Neural progenitor cell (in vitro differentiated cells): ENCODE results near the gene VPS37B.

ENCODE experiments used
- EZH2 ChIP-seq: fragments of 200-600 bp; sonication (generic); IDR thresholded peaks from 2 replicates; pipeline ENCODE4 v1.6.1; 2017; ENCODE audit warnings: antibody characterized with exemption, mild to moderate bottlenecking, moderate library complexity
- TF ChIP-seq, protein P1 (sequence below): fragments of 200-600 bp; sonication (generic); IDR thresholded peaks from 2 replicates; pipeline ENCODE4 v1.5.1; 2017; ENCODE audit warnings: antibody characterized with exemption, mild to moderate bottlenecking

DNA sequence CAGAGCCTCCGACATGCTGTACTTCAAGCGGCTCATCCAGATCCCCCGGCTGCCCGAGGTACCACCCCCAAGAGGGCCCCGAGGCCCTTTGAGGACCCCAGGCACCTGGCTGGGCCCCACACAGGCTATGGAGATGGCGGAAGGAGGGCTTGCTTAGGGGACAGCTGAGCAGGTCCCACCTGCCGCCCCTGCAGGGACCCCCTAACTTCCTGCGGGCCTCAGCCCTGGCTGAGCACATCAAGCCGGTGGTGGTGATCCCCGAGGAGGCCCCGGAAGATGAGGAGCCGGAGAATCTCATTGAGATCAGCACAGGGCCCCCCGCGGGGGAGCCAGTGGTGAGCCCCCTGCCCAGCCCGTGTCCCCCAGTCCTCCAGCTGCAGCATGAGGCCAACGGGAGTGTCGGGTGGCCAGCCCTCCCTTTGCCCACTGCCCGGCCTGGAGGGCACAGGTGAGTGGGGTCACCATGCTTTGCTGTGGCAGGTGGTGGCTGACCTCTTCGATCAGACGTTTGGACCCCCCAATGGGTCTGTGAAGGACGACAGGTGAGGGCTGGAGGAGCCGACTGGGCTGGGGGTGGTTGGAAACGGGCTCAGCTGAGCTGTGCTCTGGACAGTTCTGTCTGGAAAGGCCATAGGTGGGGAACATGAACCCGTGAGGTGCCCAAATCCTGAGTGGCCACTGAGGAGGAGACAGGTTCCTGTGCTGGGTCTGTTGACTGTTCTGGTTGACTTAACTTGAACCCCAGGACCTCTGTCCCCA lies 40.7 kb downstream of the VPS37B start:
- TF ChIP-seq, protein P1, sequence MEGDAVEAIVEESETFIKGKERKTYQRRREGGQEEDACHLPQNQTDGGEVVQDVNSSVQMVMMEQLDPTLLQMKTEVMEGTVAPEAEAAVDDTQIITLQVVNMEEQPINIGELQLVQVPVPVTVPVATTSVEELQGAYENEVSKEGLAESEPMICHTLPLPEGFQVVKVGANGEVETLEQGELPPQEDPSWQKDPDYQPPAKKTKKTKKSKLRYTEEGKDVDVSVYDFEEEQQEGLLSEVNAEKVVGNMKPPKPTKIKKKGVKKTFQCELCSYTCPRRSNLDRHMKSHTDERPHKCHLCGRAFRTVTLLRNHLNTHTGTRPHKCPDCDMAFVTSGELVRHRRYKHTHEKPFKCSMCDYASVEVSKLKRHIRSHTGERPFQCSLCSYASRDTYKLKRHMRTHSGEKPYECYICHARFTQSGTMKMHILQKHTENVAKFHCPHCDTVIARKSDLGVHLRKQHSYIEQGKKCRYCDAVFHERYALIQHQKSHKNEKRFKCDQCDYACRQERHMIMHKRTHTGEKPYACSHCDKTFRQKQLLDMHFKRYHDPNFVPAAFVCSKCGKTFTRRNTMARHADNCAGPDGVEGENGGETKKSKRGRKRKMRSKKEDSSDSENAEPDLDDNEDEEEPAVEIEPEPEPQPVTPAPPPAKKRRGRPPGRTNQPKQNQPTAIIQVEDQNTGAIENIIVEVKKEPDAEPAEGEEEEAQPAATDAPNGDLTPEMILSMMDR = no peak
- no peak for TF ChIP-seq EZH2
